HepG2 (cell line): ENCODE results near the gene CACNA1I. TPM values are rescaled to one million over a fixed set of nuclear protein-coding genes. Genes with fewer than 3 reads are reported as not detected.

ENCODE experiments used
- ATAC-seq: fragments of 200-7000 bp; cut with Tn5 transposase; 3 replicates; pipeline ENCODE4 v1.9.1; 2020; ENCODE audit warnings: mild to moderate bottlenecking, moderate library complexity
- BruUV-seq: library from RNA; stranded (reverse); fragments of 400-500 nt; replicated peaks from 2 replicates; lab custom pipeline; 2021; lab: Mats Ljungman, UMichigan
- CTCF ChIA-PET: fragments of 300-600 bp; formaldehyde crosslinking; extraction: SDS; loops from one replicate; lab custom pipeline; 2021; ENCODE audit warnings: low total read pairs, inconsistent platforms, low intra/inter-chr PET ratio; lab: Yijun Ruan, JAX
- POLR2A ChIA-PET: fragments of 350-600 bp; sonication (Branson Sonifier 250); formaldehyde crosslinking; loops from one replicate; lab custom pipeline; 2020; ENCODE audit warnings: antibody characterized with exemption, inconsistent platforms; lab: Yijun Ruan, JAX
- DNase-seq: peaks from one replicate; pipeline ENCODE4 v3.0.0-alpha.2; 2015; ENCODE audit warnings: low spot score
- FAIRE-seq: peaks from 3 replicates; lab custom pipeline; 2011; peaks lifted over from hg19 to GRCh38; lab: Jason Lieb, UNC
- H2AFZ ChIP-seq: one replicate; pipeline ENCODE4 v1.6.1; 2011; ENCODE audit warnings: low read length, inconsistent platforms
- H3K27ac ChIP-seq: fragments of 300-600 bp; 3 replicates; pipeline ENCODE4 v1.8.0; 2011; ENCODE audit warnings: mixed run types, mild to moderate bottlenecking, mixed read lengths, low read length, inconsistent platforms; ENCODE audit not compliant: insufficient read depth; ENCODE audit errors: extremely low read length
- H3K27me3 ChIP-seq, 2 experiments: fragments of 200-600 bp in 1 of 2; 2 replicates in 1 of 2; 3 replicates in 1 of 2; pipeline versions ENCODE4 v1.6.0 to v1.8.0; 2011; ENCODE audit warnings: low read length in 2 of 2, mild to moderate bottlenecking in 2 of 2, moderate library complexity in 2 of 2, inconsistent platforms in 1 of 2; ENCODE audit not compliant: insufficient read depth in 2 of 2, control insufficient read depth in 1 of 2
- H3K36me3 ChIP-seq, 2 experiments: fragments of 200-600 bp in 1 of 2; replicated peaks in 1 of 2; 2 replicates in 1 of 2; 3 replicates in 1 of 2; pipeline versions ENCODE4 v1.5.1 to v1.8.0; 2011; ENCODE audit warnings: low read length in 2 of 2, inconsistent platforms in 1 of 2; ENCODE audit not compliant: insufficient read depth in 2 of 2, control insufficient read depth in 1 of 2
- H3K4me1 ChIP-seq: 2 replicates; pipeline ENCODE4 v1.5.1; 2012; ENCODE audit warnings: low read length, inconsistent platforms; ENCODE audit not compliant: insufficient read depth
- H3K4me2 ChIP-seq: 2 replicates; pipeline ENCODE4 v1.6.0; 2011; ENCODE audit warnings: low read depth, low read length, inconsistent platforms
- H3K4me3 ChIP-seq, 3 experiments: fragments of 200-600 bp in 1 of 3; sonication (generic), shearing (Covaris generic) in 1 of 3; replicated peaks in 1 of 3; 2 replicates each; pipeline ENCODE4 v1.5.1; 2011 to 2016; ENCODE audit warnings: low read length in 3 of 3, inconsistent platforms in 2 of 3, low read depth in 2 of 3, mild to moderate bottlenecking in 2 of 3, control low read depth in 1 of 3, mixed read lengths in 1 of 3; ENCODE audit not compliant: insufficient read depth in 1 of 3
- H3K79me2 ChIP-seq: one replicate; pipeline ENCODE4 v1.6.1; 2011; ENCODE audit warnings: low read length, inconsistent platforms; ENCODE audit not compliant: insufficient read depth
- H3K9ac ChIP-seq: 2 replicates; pipeline ENCODE4 v1.6.0; 2011; ENCODE audit warnings: mild to moderate bottlenecking, low read depth, low read length, inconsistent platforms; ENCODE audit not compliant: insufficient read depth
- H3K9me3 ChIP-seq: 2 replicates; pipeline ENCODE4 v1.5.1; 2012; ENCODE audit warnings: mild to moderate bottlenecking, low read length
- H4K20me1 ChIP-seq: 2 replicates; pipeline ENCODE4 v1.6.0; 2011; ENCODE audit warnings: inconsistent platforms, mild to moderate bottlenecking, low read length, moderate library complexity; ENCODE audit not compliant: insufficient read depth
- NCOA2 ChIP-seq: sonication (generic); formaldehyde crosslinking; IDR thresholded peaks from 2 replicates; pipeline ENCODE4 v1.8.0; 2022; ENCODE audit warnings: inconsistent platforms
- PAXIP1 ChIP-seq: sonication (generic); formaldehyde crosslinking; conservative IDR thresholded peaks from 2 replicates; pipeline ENCODE4 v1.4.0; 2020; ENCODE audit warnings: mild to moderate bottlenecking, missing genetic modification reagents, moderate library complexity
- ZNF883 ChIP-seq: sonication (generic); formaldehyde crosslinking; IDR thresholded peaks from 2 replicates; pipeline ENCODE4 v1.5.1; 2020; ENCODE audit warnings: mild to moderate bottlenecking, missing genetic modification reagents; ENCODE audit errors: not compliant biosample characterization
- ZXDC ChIP-seq: sonication (generic); formaldehyde crosslinking; IDR thresholded peaks from 2 replicates; pipeline ENCODE4 v1.5.0; 2020; ENCODE audit warnings: mild to moderate bottlenecking, missing genetic modification reagents
- WGBS: methylation state at CpG from one replicate; pipeline ENCODE4 v1.1.6; 2017; ENCODE audit warnings: low lambda C conversion rate; 5-methylcytosine and 5-hydroxymethylcytosine counted together
- in situ Hi-C: cut with HindIII; loops from 2 replicates; pipeline ENCODE4 v1.10.0; 2017; ENCODE audit warnings: low pct_unique_long_range_greater_than_20kb; ENCODE audit not compliant: extremely low pct_ligation_motif_present
- intact Hi-C: fragments of 100-400 bp; cut with micrococcal nuclease; formaldehyde crosslinking; loops from one replicate; pipeline ENCODE4 v1.10.0; 2022; ENCODE audit not compliant: unreplicated experiment
- polyA plus RNA-seq, 8 experiments: library from polyadenylated mRNA; depleted of rRNA in 3 of 8; stranded (reverse) in 7 of 8; unstranded in 1 of 8; fragments of >200 nt; fragmentation: Illumina TruSeq in 4 of 8; extraction: Trizol in 4 of 8; gene quantifications; 2 replicates each; pipeline versions ENCODE4 v1.2.1 to v1.2.3, GENCODE V29; 2011 to 2016; ENCODE audit warnings: low read depth in 4 of 8, missing spikeins in 1 of 8, mixed read lengths in 1 of 8; ENCODE audit not compliant: insufficient read depth in 1 of 8
- total RNA-seq, 5 experiments: library from RNA; depleted of rRNA; stranded (reverse); fragments of >200 nt; fragmentation: Illumina TruSeq; extraction: Trizol; gene quantifications; 2 replicates each; pipeline ENCODE4 v1.2.3, GENCODE V29; 2016; ENCODE audit warnings: low read depth in 1 of 5

Gene CACNA1I
- total and polyA plus RNA-seq, 2 of the 13 experiments (the other 11 are each of a cell fraction or from before 2014, with no cell fraction given) = not detected

GRCh38 chr22:39655831-39656230, 85.3 kb downstream of the CACNA1I start:
- no peak overlapping the region for H2AFZ ChIP-seq
- FAIRE-seq = no peak
- intact Hi-C loops = no loop called here
- no peak overlapping the region for H3K9ac ChIP-seq
- BruUV-seq = no TSS peak
- no peak overlapping the region for H3K4me3 ChIP-seq
- TF ChIP-seq PAXIP1 (CRISPR knock-in tag) = no peak
- TF ChIP-seq ZXDC = no peak
- no peak for TF ChIP-seq ZNF883 (CRISPR knock-in tag)
- no peak for TF ChIP-seq NCOA2 (CRISPR knock-in tag)
- TF ChIP-seq, all 625 proteins: peak for 0
- DNase-seq = no peak
- WGBS = 73% methylated on average over 9 of the region's 15 CpGs
- peaks cover 4 to 52% of the 10 kb centered on the region in 2 experiments for H3K27me3 ChIP-seq
- H4K20me1 ChIP-seq = no peaks in the 10 kb centered on the region
- H3K36me3 ChIP-seq = no peaks in the 10 kb centered on the region
- in situ Hi-C loops = no loop called here
- no peaks in the 10 kb centered on the region for H3K79me2 ChIP-seq
- H3K9me3 ChIP-seq = no peaks in the 10 kb centered on the region
- H3K4me2 ChIP-seq = no peak overlapping the region
- H3K27ac ChIP-seq = no peak overlapping the region
- ChIA-PET CTCF (no interaction called here), POLR2A (no interaction called here)
- no peaks in the 10 kb centered on the region for H3K4me1 ChIP-seq
- no peak for ATAC-seq
